ENCODE measurements around the gene MLLT6.
"Not testable (repeated sequence)": the region's sequence is repeated elsewhere in the genome, so short reads cannot be mapped to it uniquely, and the experiment has no call there.

MLLT6 gene

GRCh38 chr17:38726145-38726544, 21.1 kb downstream of the MLLT6 start:
- not testable (repeated sequence) for DNase-seq (ENCODE audit: low spot score)

DNA sequence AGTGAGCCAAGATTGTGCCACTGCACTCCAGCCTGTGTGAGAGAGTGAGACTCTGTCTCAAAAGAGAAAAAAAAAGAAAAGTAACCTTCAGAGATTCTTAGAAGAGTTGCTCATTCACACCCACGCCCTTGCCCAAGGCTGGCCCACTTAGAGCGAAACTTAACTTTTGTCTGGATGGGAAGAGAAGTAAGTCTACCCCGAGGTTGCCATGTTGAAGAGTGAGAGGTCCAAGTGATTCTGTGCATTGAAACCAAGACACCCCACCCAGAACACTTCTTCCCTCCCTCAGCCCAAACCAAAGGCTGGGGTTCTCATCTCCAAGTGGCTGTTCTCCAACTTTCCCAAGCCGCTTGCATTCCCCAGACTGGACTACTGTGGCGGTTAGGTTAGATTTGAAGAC, 22.7 kb downstream of the MLLT6 start:
- DNase-seq (ENCODE audit: low spot score): no peak

GRCh38 chr17:38728290-38728831, 23.3 kb downstream of the MLLT6 start:
- no peak for DNase-seq (ENCODE audit: low spot score)

- DNase-seq (ENCODE audit: low spot score): no peak
Measured at GRCh38 chr17:38729368-38729885, 24.4 kb downstream of the MLLT6 start.

DNA sequence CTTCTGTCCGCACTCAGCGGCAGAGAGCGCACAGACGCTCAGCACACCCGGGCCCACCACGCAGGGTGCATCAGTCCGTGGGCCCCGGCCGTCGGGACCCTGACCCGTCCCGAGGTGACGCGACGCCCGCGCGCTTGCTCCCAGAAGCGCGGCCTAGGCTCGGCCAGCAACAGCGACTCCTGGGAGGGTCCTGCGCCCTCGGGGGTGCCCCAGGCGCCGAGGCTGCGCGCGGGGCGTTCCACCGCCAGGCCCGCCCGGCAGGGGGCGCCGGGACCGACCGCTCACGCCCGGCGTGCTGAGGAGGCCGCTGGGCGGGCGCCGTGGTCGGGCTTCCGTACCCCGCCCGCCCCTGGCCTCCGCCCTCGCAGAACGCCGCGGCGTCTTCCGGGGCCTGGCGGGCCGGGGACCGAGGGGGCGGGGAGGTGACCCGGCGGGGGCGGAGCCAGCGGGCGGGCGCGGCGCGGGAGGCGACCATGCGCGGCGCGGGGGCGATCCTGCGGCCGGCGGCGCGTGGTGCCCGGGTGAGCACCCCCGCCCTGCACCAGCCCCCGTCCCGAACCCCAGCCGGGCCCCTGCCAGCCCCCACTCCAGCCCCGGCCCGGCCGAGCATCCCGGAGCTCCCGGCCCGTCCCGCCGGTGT, 24.9 kb downstream of the MLLT6 start, which contains the start of gene CISD3:
Gene CISD3, plus strand, starts transcription at position 456 of the 640 bp plus-strand sequence. Its CDS starts 18 bp downstream, at position 474.
- peak; percentile 99 for DNase-seq (ENCODE audit: low spot score)

DNA sequence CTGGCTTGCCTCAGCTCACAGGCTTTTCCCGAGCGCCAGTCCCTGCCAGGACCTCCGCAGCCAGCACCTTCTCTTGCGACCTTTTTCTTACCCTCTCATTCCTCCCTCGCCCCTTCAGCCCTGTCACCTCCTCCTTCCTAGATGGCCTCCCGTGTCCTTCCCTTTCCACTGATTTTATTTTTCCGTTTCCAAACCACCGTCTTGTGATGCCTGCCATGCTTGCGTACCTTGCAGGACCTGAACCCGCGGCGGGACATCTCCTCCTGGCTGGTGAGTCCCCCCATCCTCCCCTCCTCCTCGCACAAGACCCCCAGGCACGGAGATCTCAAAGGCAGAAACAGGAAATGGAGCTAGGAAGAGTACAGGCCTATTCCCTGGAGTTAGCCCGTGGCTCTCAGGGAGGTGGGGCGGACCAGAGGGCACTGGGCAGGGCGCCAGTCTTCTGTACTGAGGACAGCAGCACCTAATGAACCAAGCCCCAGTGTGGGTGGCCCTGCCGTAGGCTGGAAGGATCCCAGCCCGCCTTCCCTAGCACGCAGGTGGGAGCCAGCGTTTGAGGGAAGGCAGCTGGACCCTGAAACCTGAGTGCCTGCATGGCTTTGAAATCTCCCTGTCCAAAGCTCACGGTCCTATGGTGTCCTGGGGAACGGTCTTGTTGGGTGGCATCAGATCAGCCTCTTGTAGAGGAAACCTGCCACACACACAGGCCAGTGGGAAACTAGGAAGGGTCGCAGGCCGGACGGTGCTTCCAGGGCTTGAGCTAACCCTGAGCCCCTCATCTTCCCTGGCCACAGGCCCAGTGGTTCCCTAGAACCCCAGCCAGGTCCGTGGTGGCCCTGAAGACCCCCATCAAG, 25.7 kb downstream of the MLLT6 start:
- DNase-seq (ENCODE audit: low spot score): peak; percentile 70

GRCh38 chr17:38731526-38732294, 26.6 kb downstream of the MLLT6 start:
- DNase-seq (ENCODE audit: low spot score): no peak

GRCh38 chr17:38732376-38733281, 27.6 kb downstream of the MLLT6 start:
- DNase-seq (ENCODE audit: low spot score): no peak

- no peak for DNase-seq (ENCODE audit: low spot score)
Measured at GRCh38 chr17:38733282-38733981, 28.4 kb downstream of the MLLT6 start.

DNA sequence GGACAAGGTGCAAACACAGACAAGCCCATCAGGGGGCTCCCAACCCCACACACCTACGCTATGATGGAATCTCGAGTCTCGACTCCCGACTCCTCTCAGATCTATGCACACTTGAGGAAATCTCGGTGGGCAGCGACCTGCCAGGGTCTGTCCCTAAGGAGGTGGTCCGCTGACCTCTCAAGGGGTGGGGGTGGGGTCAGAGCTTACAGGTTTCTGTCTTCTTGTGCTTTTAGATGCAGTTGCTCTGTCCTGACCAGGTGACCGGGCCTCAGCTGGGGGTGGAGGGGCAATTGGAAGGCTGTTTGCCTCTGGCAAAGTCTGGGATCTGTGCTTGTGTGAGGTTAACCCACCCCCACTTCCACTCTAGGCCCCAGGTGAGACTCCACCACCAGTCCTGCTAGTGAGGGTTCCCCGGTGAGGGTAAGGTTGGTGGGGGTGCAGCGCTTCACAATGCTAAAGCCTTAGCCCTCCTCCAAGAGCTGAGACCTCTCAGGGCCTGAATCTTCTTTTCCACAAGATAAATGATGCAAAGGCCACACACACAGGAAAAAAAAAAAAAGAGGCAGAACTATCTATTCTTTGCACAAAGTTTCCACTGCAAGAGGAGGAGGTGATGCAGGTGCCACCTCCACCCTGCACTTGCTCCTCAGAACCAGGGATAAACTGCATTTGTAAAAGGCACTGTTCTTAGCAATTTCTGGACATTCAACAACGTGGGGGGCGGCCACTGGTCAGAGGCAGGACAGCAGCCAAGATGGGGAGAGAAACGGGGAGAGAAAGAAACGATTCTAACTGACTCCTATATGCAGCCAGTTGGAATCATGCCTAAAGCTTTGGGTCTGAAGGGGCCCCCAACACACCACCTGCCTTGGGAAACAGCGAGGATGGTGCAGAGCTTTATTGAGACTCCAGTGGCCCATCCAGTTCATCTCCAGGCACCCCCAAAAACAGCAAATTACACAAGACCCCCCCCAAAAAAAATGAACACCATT, 29.2 kb downstream of the MLLT6 start:
- DNase-seq (ENCODE audit: low spot score): peak; percentile 67

GRCh38 chr17:38735161-38735997, 30.3 kb downstream of the MLLT6 start:
- DNase-seq (ENCODE audit: low spot score): peak; percentile 94

DNA sequence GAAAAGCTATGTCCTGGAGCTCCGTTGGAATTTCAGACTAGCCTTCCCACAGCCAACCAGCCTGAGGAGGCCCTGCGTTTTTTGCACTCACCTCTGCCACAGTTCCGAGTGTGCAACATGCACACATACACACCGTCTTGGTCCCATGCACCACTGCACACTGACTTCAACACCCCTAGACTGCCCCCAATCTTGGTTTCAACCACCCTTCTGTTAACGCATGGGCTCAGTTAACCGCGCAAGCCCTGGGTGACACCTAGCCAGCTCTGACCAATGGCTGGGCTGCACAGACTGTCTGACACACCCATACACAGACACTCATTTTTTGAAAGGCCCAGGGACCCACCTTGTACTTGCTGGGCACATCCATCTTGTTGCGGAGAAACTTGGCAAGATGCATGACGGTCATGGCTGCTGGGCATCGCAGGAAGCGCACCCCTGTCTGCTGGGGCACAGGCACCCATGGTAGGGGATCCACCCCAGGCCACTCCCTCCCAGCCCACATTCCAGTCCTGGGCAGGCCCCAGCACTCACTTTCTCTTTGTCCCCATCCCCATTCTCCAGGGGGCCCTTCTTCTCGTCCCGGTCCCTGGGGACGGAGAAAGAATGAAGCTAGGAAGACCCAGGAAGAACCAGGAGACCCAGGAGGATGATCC, 33.1 kb downstream of the MLLT6 start:
- DNase-seq (ENCODE audit: low spot score): no peak

- no peak for DNase-seq (ENCODE audit: low spot score)
Measured at GRCh38 chr17:38738686-38739085, 33.6 kb downstream of the MLLT6 start.

DNA sequence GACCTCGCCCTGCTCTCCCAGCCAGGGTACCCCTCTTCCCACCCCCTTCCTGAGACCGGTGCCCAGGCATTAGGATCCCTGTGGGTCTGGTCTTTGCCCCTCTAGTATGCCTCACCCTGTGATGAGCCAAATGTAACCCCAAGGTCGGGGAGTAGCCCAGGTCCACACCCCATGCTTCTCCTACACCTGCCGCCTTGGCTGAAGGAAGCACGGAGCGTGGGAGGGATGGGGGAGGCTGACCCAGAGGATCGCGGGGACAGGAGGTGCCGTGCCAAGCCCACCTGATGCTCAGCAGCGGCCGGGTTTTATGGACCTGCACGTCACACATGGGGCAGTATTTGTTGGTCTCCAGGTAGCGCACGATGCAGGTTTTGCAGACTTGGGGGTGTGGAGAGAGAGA, 34.2 kb downstream of the MLLT6 start:
- no peak for DNase-seq (ENCODE audit: low spot score)

GRCh38 chr17:38740044-38740443, 35.0 kb downstream of the MLLT6 start:
- no peak for DNase-seq (ENCODE audit: low spot score)

DNA sequence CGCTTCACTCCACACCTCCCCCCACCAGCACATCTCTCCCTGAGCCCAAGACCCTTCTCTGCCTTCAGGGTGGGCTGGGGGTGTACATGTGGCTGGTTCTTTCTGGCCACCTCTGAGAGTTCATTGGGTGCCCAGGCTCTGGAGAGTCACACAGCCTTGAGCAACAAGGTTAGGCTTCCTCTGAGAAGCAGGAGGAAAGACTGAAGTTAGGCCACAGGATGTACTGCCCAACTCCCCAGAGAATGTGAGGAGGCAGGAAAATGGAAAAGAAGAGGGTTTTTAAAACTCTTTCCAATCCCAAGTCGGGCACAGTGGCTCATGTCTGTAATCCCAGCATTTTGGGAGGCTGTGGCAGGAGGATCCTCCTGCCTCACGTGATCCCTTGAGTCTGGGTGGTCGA, 35.7 kb downstream of the MLLT6 start:
- DNase-seq (ENCODE audit: low spot score): no peak

GRCh38 chr17:38741461-38741860, 36.4 kb downstream of the MLLT6 start:
- no peak for DNase-seq (ENCODE audit: low spot score)
